Stimulated activated CD8-positive, alpha-beta memory T cell treated with anti-CD3 and anti-CD28 coated beads, Interleukin-12 subunit alpha, Interleukin-12 subunit beta, amount 100 ng/mL, for 4 hours (primary cell): ENCODE data around the gene SLC6A8.

Experiments used
- DNase-seq: peaks from one replicate; pipeline ENCODE4 v3.0.0-alpha.2; 2020; ENCODE audit warnings: low read depth

SLC6A8 gene

DNA sequence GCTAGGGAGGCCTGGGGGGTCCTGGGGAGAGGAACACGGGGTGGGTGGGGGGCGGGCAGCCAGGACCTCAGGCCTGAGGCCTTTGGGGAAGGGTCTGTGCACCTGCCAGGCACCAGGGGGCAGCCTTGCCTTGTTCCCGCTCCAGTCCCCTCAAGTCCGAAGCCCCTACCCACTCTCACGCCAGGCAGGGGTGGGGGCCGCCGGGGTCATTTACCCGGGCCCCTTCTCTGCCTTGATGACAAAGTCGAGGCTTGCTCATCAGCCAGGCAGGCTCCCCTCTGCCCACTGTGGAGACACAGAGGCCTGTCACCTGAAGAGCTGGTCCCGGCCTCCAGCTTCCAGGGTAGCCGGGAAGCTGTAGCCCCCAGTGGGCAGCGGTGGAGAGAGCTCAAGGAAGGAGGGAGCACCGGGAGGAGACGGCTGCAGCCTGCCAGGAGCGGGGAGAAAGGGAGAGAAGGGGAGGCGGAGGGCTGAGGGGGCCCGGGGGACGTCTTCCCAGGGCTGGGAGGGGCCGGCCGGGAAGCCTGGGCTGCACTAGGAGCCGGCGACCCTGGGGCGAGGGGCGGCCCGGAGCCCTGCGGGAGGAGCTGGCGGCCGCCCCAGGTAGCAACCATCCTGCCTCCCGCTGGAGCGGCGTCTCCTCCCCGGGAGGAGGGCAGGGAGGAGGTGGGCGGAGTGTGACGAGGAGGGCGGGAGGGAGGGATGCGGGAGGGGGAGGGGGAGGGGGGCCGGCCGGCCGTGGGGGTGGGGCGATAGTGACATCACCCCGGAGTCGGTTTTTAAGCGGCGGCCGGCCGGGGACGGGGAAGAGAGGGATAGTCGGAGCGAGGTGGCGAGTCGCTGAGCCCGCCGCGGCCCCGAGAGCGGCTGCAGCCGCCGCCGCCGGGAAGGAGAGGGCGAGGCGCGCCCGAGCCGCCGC is at the start of gene SLC6A8:
Gene SLC6A8, plus strand, starts transcription at position 806 of the 919 bp plus-strand sequence. CDS start 649 bp downstream, outside the sequence.
- DNase-seq = no peak

DNA sequence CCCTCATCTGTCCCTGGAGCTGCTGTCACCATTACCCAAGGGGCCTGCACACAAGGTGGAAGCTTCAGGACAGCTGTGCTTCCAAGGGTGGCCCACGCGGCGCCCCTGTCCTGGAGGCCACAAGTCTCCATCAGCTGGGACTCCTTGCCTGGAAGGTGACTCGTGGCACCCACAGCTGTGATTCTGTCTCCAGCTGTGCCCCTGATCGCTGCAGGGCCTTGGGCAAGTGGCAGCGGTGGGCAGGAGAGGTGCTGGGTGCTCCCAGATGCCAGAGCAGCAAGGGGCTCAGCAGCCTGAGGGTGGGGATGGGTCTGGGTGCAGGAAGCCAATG is 49.7 kb upstream of the SLC6A8 start:
- DNase-seq = no peak

DNA sequence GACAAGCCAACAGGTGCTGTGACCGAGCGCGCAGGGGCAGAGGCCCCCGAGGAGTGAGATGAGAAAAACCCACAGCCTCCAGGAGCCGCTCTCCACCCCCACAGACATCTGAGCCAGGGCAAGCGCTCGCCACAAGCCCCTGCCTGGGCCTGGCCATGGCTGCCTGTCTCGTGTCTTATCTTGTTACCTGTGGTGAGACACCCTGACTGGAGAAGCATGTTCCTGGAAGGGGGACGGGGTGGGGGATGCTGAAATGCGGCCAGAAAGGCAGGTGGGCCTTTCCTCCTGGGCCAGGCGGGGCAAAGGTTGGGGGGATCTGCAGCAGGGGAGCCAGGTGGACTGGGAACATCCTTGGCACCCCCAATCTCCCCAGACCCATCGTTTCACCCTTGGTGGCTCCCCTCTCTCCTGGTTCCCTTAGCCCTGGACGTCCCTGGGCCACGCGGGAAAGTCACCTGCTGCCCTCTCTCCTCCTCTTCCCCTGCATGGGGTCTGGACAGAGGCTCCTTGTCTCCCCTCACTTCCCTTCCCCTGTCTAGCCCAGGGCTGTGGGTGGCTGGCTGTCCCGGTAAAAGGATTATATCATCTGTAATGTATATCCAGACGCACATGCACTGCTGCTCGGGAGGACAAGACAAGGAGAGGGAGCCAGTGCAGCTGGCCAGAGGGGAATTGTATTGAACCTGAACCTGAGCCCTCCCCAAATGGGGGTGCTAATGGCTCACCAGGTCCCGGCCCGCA is 49.1 kb upstream of the SLC6A8 start:
- no peak for DNase-seq

DNA sequence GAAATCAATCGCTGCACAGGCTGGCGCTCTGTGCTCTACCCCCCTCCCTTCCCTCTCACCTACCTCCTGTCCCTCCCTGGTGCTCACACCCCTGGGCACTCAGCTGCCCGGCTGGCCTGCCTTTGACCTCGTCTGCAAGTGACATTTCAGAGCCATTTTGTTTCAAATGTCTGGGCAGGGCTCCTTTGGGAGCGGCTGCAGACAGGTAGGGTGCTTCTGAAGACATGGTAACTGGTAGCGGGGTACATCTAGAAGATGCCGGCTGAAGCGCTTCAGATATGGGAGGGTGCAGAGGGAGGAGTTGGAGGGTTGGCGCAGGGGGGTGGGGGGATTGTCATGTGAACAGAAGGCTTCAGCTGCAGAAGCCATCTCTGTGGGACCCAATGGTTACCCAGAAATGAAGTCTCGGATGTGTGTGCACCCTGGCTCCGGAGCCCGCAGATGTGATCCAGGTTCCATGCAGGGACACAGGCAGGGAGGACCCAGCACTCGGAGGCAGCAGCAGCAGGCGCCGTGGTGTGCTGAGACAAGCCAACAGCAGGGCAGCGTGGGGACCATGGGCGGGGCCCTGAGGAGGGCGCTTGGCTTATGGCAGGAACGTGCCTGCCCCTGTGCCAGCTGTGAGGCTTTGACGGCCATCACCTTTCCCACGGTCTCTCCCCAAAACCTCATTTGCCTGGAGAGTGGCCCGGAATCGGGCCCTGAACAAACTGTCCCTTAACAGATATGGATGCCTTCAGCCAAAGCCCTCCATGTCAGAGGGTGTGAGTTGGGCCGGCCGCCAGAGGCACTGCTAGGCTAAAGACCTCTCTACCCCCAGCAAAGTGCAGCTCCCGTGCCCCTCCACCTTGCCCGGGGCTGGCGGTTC is 48.3 kb upstream of the SLC6A8 start:
- no peak for DNase-seq

DNA sequence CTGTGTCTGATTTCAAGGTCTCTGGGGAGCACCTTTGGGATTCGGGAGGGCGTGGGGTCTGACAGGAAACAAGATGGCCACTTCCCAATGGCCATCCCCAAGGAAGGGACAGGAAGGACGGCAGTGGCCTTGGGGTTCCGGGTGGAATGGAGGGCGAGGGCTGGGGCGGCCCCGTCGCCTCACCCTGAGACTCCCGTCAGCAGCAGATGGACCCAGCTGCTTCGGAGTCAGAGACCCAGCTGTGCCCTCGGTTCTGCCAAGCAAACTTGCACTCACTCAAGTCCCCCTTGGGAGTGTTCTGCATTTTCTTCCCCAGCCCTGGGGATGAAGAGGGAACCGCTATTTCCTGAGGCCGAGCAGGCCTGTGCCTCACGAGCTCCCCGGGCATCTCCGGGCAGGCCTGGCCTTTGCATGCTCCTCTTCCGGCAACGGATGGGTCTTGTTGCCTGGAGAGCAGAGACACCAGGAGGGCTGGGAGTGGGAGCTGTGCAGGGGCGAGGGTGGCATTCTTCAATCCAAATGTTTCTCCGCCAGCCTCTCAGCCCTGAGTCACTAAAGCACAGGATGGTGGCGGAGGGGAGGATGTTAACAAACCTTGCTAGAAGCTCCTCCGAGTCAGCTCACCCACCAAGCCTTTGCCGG is 47.6 kb upstream of the SLC6A8 start:
- DNase-seq = no peak

DNA sequence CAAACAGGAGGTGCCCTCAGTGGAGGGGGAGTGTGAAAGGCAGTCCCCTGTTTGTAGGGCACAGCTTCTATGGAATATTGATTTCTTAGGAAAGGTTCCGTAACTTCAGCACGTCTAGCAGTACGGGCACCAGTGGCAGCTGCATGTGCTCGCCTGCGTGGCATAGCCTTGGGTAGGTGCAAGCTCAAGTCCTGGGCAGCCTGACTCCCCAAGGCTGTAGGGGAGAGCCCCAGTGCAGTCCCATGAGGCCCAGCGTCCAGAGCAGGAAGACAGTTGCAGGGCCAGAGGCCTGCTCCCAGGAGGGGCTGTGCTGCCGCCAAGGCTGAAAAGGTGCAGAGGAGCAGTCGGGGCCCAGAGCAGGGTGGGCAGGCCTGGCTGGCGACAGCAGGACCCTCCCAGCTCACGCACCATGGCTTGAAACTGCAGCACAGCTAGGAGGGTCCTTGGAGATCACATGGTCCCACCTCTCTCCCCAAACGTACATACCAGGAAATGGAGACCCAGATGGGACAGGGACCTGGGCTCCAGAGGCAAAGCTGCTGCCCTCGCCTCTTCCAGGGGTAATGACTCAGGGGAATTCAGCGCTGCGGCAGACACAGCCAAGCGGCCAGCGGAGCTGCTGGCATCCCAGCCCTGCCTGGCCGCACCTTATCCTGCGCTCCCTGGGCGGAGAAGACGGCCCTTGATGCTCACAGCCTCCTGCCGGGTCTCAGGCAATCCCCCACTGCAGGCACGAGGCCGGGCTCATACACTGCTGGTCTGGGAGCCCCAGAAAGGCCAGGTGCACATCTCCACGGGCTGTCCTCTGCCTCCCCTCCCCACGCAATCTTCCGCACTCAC is 46.8 kb upstream of the SLC6A8 start:
- no peak for DNase-seq

DNA sequence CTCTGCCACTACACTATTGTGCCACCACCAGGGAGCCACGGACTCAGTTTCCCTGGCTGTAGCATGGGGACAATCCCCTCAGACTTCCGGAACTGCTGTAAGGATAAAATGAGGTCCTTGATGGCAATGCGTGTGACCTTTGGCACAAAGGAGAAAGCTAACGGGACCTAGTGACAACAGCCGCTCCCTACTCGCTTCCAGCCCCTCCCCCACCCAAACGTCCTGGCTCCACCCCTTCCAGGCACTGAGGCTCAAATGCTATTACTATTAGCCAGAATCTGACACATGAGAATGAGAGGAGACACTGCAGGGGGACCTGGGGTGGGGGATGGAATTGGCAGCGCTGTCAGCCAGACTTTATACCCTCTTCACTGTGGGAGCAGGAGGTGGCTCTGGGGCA is 46.1 kb upstream of the SLC6A8 start:
- DNase-seq = no peak

DNA sequence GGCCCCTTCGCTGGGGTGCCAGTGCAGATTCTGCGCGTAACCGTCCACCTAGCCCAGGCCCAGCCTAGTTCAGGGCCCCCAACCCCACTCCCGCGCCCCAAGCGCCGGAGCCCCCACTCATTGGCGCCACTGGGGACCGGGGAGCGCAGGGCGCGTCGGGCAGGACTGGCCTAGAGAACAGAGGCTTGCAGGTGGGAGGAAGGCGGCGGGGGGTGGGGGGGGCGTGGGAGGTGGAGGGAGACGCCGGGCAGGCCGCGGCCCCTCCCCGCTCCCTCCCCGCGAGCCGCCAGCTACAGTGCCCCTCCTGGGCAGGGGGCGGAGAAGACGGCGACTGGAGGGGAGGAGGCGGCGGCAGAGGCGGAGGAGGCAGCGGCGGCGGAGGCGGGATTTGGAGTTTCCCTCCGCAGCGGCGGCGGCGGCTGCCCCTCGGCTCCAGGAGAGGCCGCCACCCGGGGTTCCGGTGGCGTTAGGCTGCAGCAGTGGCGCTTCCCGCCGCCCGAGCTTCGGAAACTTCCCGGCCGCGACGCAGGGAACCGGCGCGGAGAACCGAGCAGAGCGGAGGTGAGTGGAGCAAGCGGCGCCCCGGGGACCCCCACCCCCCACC is 45.6 kb upstream of the SLC6A8 start:
- no peak for DNase-seq

DNA sequence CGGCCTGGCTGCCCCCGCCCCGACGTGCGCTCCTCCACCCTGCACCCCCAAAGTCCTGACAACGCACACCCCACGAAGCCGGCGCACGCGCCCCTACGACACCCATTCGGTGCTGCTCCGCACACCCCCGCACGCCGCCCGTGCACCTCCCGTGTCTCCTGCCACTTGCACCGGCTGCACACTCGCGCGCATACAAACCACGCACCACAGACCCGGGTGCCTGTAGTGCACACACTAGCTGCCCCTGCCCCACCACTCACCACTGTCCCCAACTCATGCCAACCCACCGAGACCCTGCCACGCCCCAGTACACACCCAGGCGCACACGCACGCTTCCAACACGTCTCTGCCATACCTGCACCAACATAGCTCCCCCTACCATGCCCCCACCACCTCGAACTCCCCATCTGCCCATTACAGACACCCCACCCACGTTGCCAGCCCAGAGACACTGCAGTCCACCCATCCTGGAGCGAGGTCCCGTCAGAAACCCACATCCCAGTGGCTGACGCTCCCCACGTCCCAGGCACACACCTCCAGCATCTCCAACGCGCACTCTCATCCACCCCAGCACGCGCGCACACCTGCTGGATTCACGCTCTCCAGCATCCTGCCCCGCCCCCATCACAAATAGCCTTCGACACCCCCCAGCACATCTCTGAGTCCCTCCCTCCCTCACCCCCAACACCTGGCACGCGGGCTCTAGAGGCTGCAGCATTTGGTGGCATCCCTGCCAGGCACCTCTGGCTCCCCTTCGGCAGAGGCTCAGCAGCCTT is 44.9 kb upstream of the SLC6A8 start:
- no peak for DNase-seq

DNA sequence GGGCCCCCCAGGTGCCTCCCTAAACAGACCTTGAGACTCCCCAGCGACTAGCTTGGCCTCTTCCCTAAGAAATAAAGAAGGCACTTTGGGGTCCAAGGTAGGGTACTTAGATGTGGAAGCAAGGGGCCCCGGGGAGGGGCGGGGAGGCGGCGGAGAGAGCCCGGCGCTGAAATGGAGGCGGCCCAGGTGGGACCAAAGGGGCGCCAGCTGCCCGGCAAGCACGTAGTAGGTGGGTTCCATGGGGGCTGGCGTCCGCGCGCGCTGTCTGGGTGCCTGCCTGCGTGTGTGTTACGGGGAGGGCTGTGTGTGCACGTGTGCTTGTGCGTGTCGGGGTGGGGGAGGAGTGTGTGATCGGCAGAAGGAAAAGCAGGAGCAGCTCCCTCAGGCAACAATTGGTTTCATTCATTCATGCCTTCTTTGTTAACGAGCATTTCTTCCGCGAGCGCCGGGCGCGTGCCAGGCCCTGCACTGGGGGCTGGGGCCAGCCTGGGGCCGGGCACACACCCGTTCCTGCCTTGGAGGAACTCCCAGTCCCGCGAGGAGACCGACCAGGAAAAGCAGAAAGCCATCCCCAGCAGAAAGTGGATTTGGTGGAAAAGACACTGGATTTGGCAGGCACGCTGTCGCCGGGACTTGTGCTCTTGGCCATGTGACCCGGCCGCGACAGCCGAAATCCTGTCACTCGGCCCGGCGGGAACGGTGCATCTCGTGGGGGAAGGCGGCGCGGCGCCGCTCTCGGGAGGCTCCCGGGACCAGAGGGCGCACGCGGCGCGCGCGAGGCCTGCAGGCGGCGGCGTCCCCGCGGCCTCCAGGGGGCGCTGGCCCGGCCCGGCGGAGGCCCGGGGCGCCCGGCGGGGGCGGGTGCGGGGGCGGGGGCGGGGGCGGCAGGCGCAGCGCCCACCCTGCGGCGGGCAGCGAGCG is 44.0 kb upstream of the SLC6A8 start:
- DNase-seq = no peak

DNA sequence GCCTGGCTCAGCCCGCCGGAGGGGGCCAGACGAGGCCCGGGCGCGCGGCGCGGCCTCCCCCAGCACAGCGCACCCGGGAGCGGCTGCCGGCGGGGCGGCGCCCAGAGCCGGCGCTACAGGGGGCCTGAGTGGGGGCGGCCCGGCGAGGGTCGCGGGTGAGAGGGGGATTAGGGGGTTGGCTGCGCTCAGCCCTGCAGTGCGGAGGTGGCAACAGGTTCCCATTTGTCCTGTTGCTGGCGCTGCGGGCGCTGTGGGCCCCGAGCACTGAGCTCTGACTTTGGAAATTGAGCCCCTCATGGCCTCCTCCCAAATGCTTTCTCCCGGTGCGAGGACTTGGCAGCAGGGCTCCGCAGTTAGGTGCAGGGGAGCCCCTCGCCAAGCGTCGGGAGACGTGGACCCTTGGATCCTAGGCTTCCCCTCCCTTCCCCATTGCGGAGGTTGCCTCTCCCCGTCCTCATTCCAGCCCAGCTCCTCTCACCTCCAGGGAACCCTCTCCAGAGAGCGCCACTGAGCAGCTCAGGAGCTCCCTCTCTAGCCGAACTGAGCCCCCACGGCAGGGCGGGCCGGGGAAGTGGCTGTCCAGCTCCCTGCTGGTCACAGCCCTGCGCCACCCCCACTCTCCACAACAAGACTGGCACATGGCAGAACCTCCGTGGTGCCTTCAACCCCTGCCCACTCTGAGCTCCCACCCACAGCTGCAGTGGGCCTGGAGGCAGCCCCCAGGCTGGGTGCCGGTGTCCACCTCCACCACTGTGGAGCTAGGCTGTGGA is 43.2 kb upstream of the SLC6A8 start:
- DNase-seq = no peak

DNA sequence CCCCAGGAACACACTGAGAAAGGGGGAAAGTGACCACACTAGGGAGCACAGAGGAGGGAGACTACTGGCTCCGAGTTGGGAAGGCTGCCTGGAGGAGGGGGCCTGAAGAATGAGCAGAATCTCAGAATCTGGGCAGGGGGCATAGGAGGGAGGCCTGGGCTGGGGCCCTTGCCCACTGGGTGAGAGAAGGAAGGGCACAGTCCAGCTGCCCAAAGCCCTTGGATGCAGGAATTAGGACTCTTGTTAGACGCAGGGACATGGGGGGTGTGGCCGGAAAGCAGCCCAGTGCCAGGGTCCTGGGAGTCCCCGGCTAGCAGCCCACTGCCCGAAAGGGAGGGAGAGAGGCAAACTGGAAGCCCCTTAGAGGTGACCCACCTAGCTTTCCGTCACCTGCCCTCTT is 42.6 kb upstream of the SLC6A8 start:
- no peak for DNase-seq

DNA sequence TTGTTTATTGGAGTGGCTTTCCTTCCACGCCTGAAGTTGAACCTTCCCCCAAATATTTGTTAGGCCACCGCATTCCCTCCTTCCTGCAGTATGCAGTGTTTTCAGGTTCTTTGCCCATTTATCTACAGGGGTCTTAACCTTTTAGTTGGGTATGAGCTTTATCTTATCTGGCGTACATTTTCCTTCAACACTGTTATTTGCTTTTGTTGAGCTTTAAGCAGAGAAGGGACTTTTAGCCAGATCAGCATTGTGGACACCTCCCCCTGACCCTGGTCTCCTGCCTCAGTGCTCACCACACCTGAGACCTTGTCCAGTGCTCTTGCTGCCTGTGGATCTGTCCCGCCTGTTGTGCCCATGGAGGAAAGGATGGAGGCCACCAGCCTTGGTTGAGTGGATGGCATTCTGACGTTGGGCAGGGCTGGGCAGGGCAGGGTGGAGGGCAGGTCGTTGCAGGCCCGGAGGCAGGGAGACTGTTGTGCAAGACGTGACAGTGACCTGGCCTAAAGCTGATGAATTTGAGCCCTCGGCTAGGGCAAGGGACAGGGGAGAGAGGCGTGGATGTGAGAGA is 41.7 kb upstream of the SLC6A8 start:
- no peak for DNase-seq

DNA sequence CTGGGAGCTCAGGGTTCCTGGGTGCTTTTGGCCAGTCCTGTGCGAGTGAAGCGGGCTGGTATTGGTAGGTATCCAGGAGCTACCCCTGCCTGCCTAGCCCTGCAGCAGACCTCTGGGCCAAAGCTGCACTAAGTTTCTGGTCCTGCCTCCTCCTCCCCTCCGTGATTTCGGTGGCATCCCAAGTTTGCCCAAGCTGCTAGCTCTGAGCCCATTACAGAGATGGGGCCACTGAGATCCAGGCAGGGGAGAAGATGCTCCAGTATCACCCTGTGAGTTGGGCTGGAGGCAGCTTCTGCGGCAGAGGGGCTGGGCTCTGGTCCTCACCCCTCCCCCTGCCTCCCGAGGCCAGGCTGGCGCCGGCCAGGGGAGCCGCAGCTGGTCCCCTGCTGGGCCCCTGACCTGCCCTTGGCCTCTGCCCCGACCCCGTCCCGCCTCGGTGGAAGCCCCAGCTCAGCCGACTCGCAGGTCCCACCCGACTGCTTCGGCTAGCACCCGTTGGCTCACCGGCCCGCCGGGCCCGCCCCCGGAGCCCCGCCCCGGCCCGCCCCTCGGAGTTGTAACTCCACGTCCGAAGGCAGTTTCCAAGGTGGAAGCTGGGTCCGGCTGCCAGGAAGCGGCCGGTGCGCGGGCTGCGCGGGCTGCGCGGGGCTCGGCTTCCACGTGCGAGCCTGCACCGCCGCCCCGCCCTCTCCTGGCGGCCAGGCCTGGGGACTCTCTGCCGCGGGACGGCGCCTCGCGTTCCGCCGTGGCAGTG is 40.9 kb upstream of the SLC6A8 start, which contains the start of gene DUSP9:
Gene DUSP9, plus strand, starts transcription at position 584 of the 754 bp plus-strand sequence. CDS start 751 bp downstream, outside the sequence.
- DNase-seq = no peak

DNA sequence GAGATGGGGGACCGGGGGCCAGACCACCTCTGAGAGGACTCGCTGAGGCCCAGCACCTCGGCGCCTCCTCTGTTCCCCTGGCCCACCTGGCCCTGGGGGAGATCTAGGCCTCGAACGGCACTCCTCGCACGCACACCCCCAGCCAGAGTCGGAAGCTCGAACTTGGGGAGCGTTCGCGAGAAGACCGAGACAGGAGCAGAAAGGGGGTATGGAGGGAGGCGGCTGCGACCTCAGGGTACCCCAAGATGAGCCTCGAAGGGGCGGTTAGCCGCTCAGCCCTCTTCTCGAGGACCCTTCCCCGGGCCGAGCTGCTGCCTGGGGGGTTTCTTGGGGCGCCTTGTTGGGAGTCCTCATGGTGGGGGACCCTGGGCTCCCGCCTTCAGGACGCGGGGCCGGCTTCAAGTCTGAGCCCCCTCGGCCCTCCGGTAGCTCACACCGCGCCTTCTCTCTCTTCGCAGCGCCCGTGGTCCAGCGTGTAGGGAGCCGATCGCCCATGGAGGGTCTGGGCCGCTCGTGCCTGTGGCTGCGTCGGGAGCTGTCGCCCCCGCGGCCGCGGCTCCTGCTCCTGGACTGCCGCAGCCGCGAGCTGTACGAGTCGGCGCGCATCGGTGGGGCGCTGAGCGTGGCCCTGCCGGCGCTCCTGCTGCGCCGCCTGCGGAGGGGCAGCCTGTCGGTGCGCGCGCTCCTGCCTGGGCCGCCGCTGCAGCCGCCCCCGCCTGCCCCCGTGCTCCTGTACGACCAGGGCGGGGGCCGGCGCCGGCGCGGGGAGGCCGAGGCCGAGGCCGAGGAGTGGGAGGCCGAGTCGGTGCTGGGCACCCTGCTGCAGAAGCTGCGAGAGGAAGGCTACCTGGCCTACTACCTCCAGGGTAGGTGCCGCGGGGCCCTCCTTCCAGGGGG is 40.0 kb upstream of the SLC6A8 start:
- DNase-seq = no peak
